H9 (cell line): ENCODE measurements around the gene SEC24C. TPM values are rescaled to one million over a fixed set of nuclear protein-coding genes. Genes with fewer than 3 reads are reported as not detected.
A peak's percentile ranks its signal among the peaks of the same experiment; 100 is the strongest.

Experiments
- DNase-seq: peaks from one replicate; pipeline ENCODE4 v3.0.0-alpha.2; 2017
- H2AFZ ChIP-seq: one replicate; pipeline ENCODE4 v1.6.1; 2013; ENCODE audit warnings: mild to moderate bottlenecking, low read length, control low read depth, moderate library complexity
- H2AK5ac ChIP-seq: 2 replicates; pipeline ENCODE4 v1.6.1; 2013; ENCODE audit warnings: low read length, control low read depth, mixed read lengths; ENCODE audit not compliant: insufficient read length
- H2BK120ac ChIP-seq: one replicate; pipeline ENCODE4 v1.6.1; 2013; ENCODE audit warnings: low read depth, mild to moderate bottlenecking, low read length, control low read depth, inconsistent platforms; ENCODE audit not compliant: poor library complexity, severe bottlenecking
- H2BK12ac ChIP-seq: 2 replicates; pipeline ENCODE4 v1.6.1; 2013; ENCODE audit warnings: low read length, control low read depth, mixed read lengths, low read depth; ENCODE audit not compliant: insufficient read length
- H2BK15ac ChIP-seq: 2 replicates; pipeline ENCODE4 v1.6.1; 2013; ENCODE audit warnings: low read depth, low read length, control low read depth
- H2BK20ac ChIP-seq: one replicate; pipeline ENCODE4 v1.6.1; 2013; ENCODE audit warnings: low read depth, mild to moderate bottlenecking, low read length, control low read depth, inconsistent platforms; ENCODE audit not compliant: poor library complexity, severe bottlenecking
- H2BK5ac ChIP-seq: 2 replicates; pipeline ENCODE4 v1.6.1; 2013; ENCODE audit warnings: low read length, control low read depth, mixed read lengths; ENCODE audit not compliant: insufficient read length
- H3K14ac ChIP-seq: 2 replicates; pipeline ENCODE4 v1.6.1; 2013; ENCODE audit warnings: low read length, control low read depth; ENCODE audit not compliant: insufficient read depth
- H3K18ac ChIP-seq: 2 replicates; pipeline ENCODE4 v1.6.1; 2013; ENCODE audit warnings: low read depth, mild to moderate bottlenecking, mixed read lengths, low read length, control low read depth; ENCODE audit not compliant: insufficient read length
- H3K23ac ChIP-seq: 2 replicates; pipeline ENCODE4 v1.6.1; 2013; ENCODE audit warnings: low read length, control low read depth, mixed read lengths, low read depth; ENCODE audit not compliant: insufficient read length
- H3K23me2 ChIP-seq: 2 replicates; pipeline ENCODE4 v1.6.1; 2013; ENCODE audit warnings: low read depth, mild to moderate bottlenecking, mixed read lengths, low read length, control low read depth; ENCODE audit not compliant: insufficient read length, poor library complexity, severe bottlenecking
- H3K27ac ChIP-seq: 2 replicates; pipeline ENCODE4 v1.5.1; 2013; ENCODE audit warnings: low read length, control low read depth, mixed read lengths, low read depth; ENCODE audit not compliant: insufficient read length
- H3K27me3 ChIP-seq: 2 replicates; pipeline ENCODE4 v1.6.1; 2013; ENCODE audit warnings: low read length, control low read depth, inconsistent platforms; ENCODE audit not compliant: insufficient read depth
- H3K4ac ChIP-seq: 2 replicates; pipeline ENCODE4 v1.6.1; 2013; ENCODE audit warnings: low read depth, mild to moderate bottlenecking, control low read depth, inconsistent platforms, low read length, moderate library complexity
- H3K4me1 ChIP-seq: 2 replicates; pipeline ENCODE4 v1.6.1; 2013; ENCODE audit warnings: low read length, control low read depth, inconsistent platforms; ENCODE audit not compliant: insufficient read depth
- H3K4me2 ChIP-seq: 2 replicates; pipeline ENCODE4 v1.6.1; 2013; ENCODE audit warnings: low read length, control low read depth, mixed read lengths; ENCODE audit not compliant: insufficient read length, insufficient read depth
- H3K56ac ChIP-seq: 2 replicates; pipeline ENCODE4 v1.6.1; 2013; ENCODE audit warnings: low read depth, mild to moderate bottlenecking, mixed read lengths, low read length, control low read depth; ENCODE audit not compliant: insufficient read length
- H3K79me1 ChIP-seq: 2 replicates; pipeline ENCODE4 v1.6.1; 2013; ENCODE audit warnings: low read depth, mild to moderate bottlenecking, moderate library complexity, low read length, control low read depth, inconsistent platforms; ENCODE audit not compliant: insufficient read depth, poor library complexity, severe bottlenecking
- H3K79me2 ChIP-seq: 2 replicates; pipeline ENCODE4 v1.6.1; 2013; ENCODE audit warnings: low read length, control low read depth, inconsistent platforms; ENCODE audit not compliant: insufficient read depth
- H3K9ac ChIP-seq: 2 replicates; pipeline ENCODE4 v1.6.1; 2013; ENCODE audit warnings: low read length, control low read depth, mixed read lengths; ENCODE audit not compliant: insufficient read length; ENCODE audit errors: extremely low read depth
- H3K9me3 ChIP-seq: one replicate; pipeline ENCODE4 v1.6.1; 2013; ENCODE audit warnings: low read depth, low read length, inconsistent platforms; ENCODE audit not compliant: control insufficient read depth
- H3T11ph ChIP-seq: one replicate; pipeline ENCODE4 v1.6.1; 2013; ENCODE audit warnings: mild to moderate bottlenecking, low read length, control low read depth, inconsistent platforms
- H4K20me1 ChIP-seq: one replicate; pipeline ENCODE4 v1.6.1; 2013; ENCODE audit not compliant: control insufficient read depth, insufficient read length, insufficient read depth
- H4K5ac ChIP-seq: 2 replicates; pipeline ENCODE4 v1.6.1; 2013; ENCODE audit warnings: low read depth, mild to moderate bottlenecking, mixed read lengths, low read length, control low read depth; ENCODE audit not compliant: insufficient read length
- H4K8ac ChIP-seq: replicated peaks from 2 replicates; pipeline ENCODE4 v1.6.1; 2013; ENCODE audit warnings: low read length, control low read depth, mixed read lengths, low read depth; ENCODE audit not compliant: insufficient read length
- H4K91ac ChIP-seq: 2 replicates; pipeline ENCODE4 v1.6.1; 2013; ENCODE audit warnings: low read depth, mild to moderate bottlenecking, moderate library complexity, mixed read lengths, low read length, control low read depth; ENCODE audit not compliant: insufficient read length
- H3K27ac Mint-ChIP-seq, 3 experiments: 2 replicates in 2 of 3; 3 replicates in 1 of 3; pipeline ENCODE4 v1.8.0; 2020 to 2021; ENCODE audit warnings: mixed read lengths in 3 of 3, mild to moderate bottlenecking in 1 of 3, moderate library complexity in 1 of 3
- H3K27me3 Mint-ChIP-seq: 2 replicates; pipeline ENCODE4 v1.8.0; 2021; ENCODE audit warnings: low read depth, mild to moderate bottlenecking, moderate library complexity, mixed read lengths
- H3K36me3 Mint-ChIP-seq, 3 experiments: 2 replicates in 2 of 3; 3 replicates in 1 of 3; pipeline ENCODE4 v1.8.0; 2020 to 2021; ENCODE audit warnings: low read depth in 3 of 3, mixed read lengths in 3 of 3; ENCODE audit not compliant: insufficient read depth in 1 of 3
- H3K4me1 Mint-ChIP-seq, 2 experiments: 2 replicates each; pipeline ENCODE4 v1.8.0; 2020; ENCODE audit warnings: mixed read lengths in 2 of 2
- H3K4me3 Mint-ChIP-seq, 2 experiments: 2 replicates in 1 of 2; 3 replicates in 1 of 2; pipeline ENCODE4 v1.8.0; 2020 to 2021; ENCODE audit warnings: mild to moderate bottlenecking in 2 of 2, mixed read lengths in 2 of 2, moderate library complexity in 1 of 2
- H3K9me3 Mint-ChIP-seq, 2 experiments: 2 replicates in 1 of 2; 3 replicates in 1 of 2; pipeline ENCODE4 v1.8.0; 2020; ENCODE audit warnings: mild to moderate bottlenecking in 2 of 2, mixed read lengths in 2 of 2, moderate library complexity in 1 of 2
- CTCF ChIP-seq: fragments of 200-600 bp; sonication (generic); conservative IDR thresholded peaks from 3 replicates; pipeline ENCODE4 v1.8.0; 2021; ENCODE audit warnings: antibody characterized with exemption, mild to moderate bottlenecking
- WGBS: extraction: QIAGEN DNeasy Blood & Tissue Kit; methylation state at CpG from one replicate; pipeline ENCODE4 v1.1.7; 2013; ENCODE audit warnings: missing lambda C conversion rate, low lambda C conversion rate, mixed read lengths; ENCODE audit not compliant: insufficient read length; ENCODE audit errors: extremely low coverage; 5-methylcytosine and 5-hydroxymethylcytosine counted together
- total RNA-seq: library from RNA; stranded (reverse); gene quantifications from 2 replicates; pipeline ENCODE4 v1.2.1, GENCODE V29; 2021

The SEC24C gene
- total RNA-seq, 1 experiment from 2014 or later, result 62.4 TPM

GRCh38 chr10:73781548-73781878 is 37.3 kb downstream of the SEC24C start:
- DNase-seq, result no peak
- Histone ChIP-seq H3K14ac (peak overlapping the region; percentile 54), H3K27me3 (no peaks in the 10 kb centered on the region), H2AK5ac (no peak overlapping the region), H3T11ph (no peak overlapping the region), H3K4me2 (peak overlapping the region; percentile 99), H3K79me2 (peaks cover 12% of the 10 kb centered on the region; the same call in 1 of the 2 replicates), H3K23me2 (peaks cover 11% of the 10 kb centered on the region), H2BK15ac (no peak overlapping the region), H3K18ac (no peak overlapping the region), H3K79me1 (peaks cover 11% of the 10 kb centered on the region), H4K91ac (no peak overlapping the region), H4K20me1 (no peaks in the 10 kb centered on the region), H3K4ac (no peak overlapping the region), H3K9ac (peak overlapping the region; percentile 89), H3K4me1 (peaks cover 1% of the 10 kb centered on the region; the same call in 1 of the 2 replicates), H2AFZ (no peak overlapping the region), H2BK20ac (no peak overlapping the region), H4K5ac (peak overlapping the region; percentile 55), H2BK120ac (peak overlapping the region; percentile 61), H4K8ac (no peak overlapping the region), H3K27ac (no peak overlapping the region), H2BK5ac (no peak overlapping the region), H3K9me3 (no peaks in the 10 kb centered on the region), H3K56ac (no peak overlapping the region), H3K23ac (no peak overlapping the region), H2BK12ac (no peak overlapping the region)
- Mint-ChIP-seq H3K9me3 (no peaks in the 10 kb centered on the region), H3K4me1 (peaks cover 32 to 33% of the 10 kb centered on the region in 2 experiments), H3K27me3 (no peaks in the 10 kb centered on the region), H3K27ac (peak overlapping the region; percentile 99 to 100 (median 100); a peak in 6 of 7 replicates), H3K4me3 (peak overlapping the region; percentile 99), H3K36me3 (peaks cover 8 to 29% (median 25%) of the 10 kb centered on the region in 3 experiments; a peak in 6 of 7 replicates)
- no CpG with 5 or more reads among the region's 14 CpGs for WGBS
- TF ChIP-seq CTCF, result no peak
